Ovary (tissue), 3 donors: ENCODE measurements around the gene RFK.

ENCODE experiments used
- EP300 ChIP-seq: sonication (generic); formaldehyde crosslinking; IDR thresholded peaks from one replicate; pipeline ENCODE4 v1.6.1; 2017; ENCODE audit warnings: antibody characterized with exemption
- POLR2A ChIP-seq: fragments of 450-650 bp; IDR thresholded peaks from one replicate; pipeline ENCODE4 v1.6.1; 2017; ENCODE audit warnings: antibody characterized with exemption, mild to moderate bottlenecking, moderate library complexity
- TF ChIP-seq, protein P1 (sequence below), 3 donors: fragments of 450-650 bp in 2 of 3; fragments of 200-600 bp in 1 of 3; IDR thresholded peaks; one replicate each; pipeline versions ENCODE4 v1.5.1 to v1.8.0; 2016 to 2022; ENCODE audit warnings: antibody characterized with exemption in 3 of 3, mild to moderate bottlenecking in 1 of 3
- donor health status: DM: no; HTN: no; CAD: no.

DNA sequence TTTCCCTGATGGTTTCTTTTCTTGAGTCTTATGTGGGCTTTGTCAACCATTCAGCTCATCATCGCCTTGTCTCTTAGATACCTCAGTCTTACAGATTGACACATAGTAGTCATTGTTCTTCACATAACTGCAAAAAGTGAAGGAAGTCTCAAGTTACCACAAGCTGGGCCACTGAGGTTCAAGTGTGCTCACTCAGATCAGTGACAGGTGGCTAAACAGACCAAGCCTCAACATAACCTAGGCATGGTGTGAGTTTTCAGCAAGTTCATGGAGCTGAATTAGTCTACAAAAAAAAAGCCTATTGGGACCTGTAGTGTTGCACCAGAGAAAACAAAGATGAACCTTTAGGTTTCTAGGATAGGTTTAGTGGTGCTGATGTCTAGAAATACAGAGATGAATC, 58.2 kb downstream of the RFK start:
- TF ChIP-seq, protein P1, sequence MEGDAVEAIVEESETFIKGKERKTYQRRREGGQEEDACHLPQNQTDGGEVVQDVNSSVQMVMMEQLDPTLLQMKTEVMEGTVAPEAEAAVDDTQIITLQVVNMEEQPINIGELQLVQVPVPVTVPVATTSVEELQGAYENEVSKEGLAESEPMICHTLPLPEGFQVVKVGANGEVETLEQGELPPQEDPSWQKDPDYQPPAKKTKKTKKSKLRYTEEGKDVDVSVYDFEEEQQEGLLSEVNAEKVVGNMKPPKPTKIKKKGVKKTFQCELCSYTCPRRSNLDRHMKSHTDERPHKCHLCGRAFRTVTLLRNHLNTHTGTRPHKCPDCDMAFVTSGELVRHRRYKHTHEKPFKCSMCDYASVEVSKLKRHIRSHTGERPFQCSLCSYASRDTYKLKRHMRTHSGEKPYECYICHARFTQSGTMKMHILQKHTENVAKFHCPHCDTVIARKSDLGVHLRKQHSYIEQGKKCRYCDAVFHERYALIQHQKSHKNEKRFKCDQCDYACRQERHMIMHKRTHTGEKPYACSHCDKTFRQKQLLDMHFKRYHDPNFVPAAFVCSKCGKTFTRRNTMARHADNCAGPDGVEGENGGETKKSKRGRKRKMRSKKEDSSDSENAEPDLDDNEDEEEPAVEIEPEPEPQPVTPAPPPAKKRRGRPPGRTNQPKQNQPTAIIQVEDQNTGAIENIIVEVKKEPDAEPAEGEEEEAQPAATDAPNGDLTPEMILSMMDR (IDR thresholded peaks at IDR 0.05) = no peak
- TF ChIP-seq POLR2A = no peak
- TF ChIP-seq EP300 = no peak
